Endothelial cell of umbilical vein (primary cell): ENCODE data around the gene ZBTB17. TPM values are rescaled to one million over a fixed set of nuclear protein-coding genes. Genes with fewer than 3 reads are reported as not detected.

ENCODE experiments used
- BruUV-seq: library from RNA; stranded (reverse); fragments of 400-500 nt; replicated peaks from 2 replicates; lab custom pipeline; 2021; lab: Mats Ljungman, UMichigan
- CTCF ChIA-PET: fragments of 300-600, 350-600 bp; sonication (Branson Sonifier 250); formaldehyde crosslinking; loops from one replicate; lab custom pipeline; 2021; ENCODE audit warnings: antibody characterized with exemption, inconsistent platforms; lab: Charles Lee
- POLR2A ChIA-PET: fragments of 300-600, 350-600 bp; sonication (Branson Sonifier 250); formaldehyde crosslinking; loops from one replicate; lab custom pipeline; 2021; ENCODE audit warnings: antibody characterized with exemption, inconsistent platforms; lab: Charles Lee
- DNase-seq: peaks from one replicate; pipeline ENCODE4 v3.0.0-alpha.2; 2011; ENCODE audit warnings: low read depth, low spot score
- FAIRE-seq: peaks from 2 replicates; lab custom pipeline; 2011; peaks lifted over from hg19 to GRCh38; lab: Jason Lieb, UNC
- H2AFZ ChIP-seq: 2 replicates; pipeline ENCODE4 v1.6.0; 2012; ENCODE audit warnings: low read depth, low read length, control low read depth, inconsistent platforms
- H3K27ac ChIP-seq: 2 replicates; pipeline ENCODE4 v1.5.1; 2011; ENCODE audit warnings: low read depth, mild to moderate bottlenecking, control low read depth, low read length, moderate library complexity; ENCODE audit not compliant: insufficient read depth
- H3K27me3 ChIP-seq, 2 experiments: 2 replicates each; pipeline versions ENCODE4 v1.6.0 to v1.6.1; 2011; ENCODE audit warnings: low read length in 2 of 2, mixed read lengths in 1 of 2; ENCODE audit not compliant: control insufficient read depth in 2 of 2, insufficient read depth in 2 of 2
- H3K36me3 ChIP-seq, 2 experiments: 2 replicates in 1 of 2; 3 replicates in 1 of 2; pipeline ENCODE4 v1.5.1; 2011; ENCODE audit warnings: low read length in 2 of 2, mild to moderate bottlenecking in 1 of 2, moderate library complexity in 1 of 2; ENCODE audit not compliant: control insufficient read depth in 2 of 2, insufficient read depth in 2 of 2; ENCODE audit errors: extremely low read depth in 1 of 2
- H3K4me1 ChIP-seq: 3 replicates; pipeline ENCODE4 v1.5.1; 2011; ENCODE audit warnings: mild to moderate bottlenecking, low read length; ENCODE audit not compliant: control insufficient read depth, insufficient read depth; ENCODE audit errors: extremely low read depth
- H3K4me2 ChIP-seq: 2 replicates; pipeline ENCODE4 v1.6.1; 2011; ENCODE audit warnings: low read length, control low read depth, mixed read lengths; ENCODE audit not compliant: insufficient read depth
- H3K4me3 ChIP-seq, 3 experiments: fragments of 200-600 bp in 1 of 3; sonication (generic), shearing (Covaris generic) in 1 of 3; replicated peaks in 1 of 3; 2 replicates each; pipeline ENCODE4 v1.5.1; 2011 to 2016; ENCODE audit warnings: control low read depth in 3 of 3, low read length in 3 of 3, mild to moderate bottlenecking in 2 of 3, inconsistent platforms in 1 of 3, low read depth in 1 of 3, moderate library complexity in 1 of 3; ENCODE audit not compliant: insufficient read depth in 1 of 3
- H3K79me2 ChIP-seq: 2 replicates; pipeline ENCODE4 v1.6.0; 2012; ENCODE audit warnings: low read length, inconsistent platforms; ENCODE audit not compliant: control insufficient read depth, insufficient read depth
- H3K9ac ChIP-seq: replicated peaks from 2 replicates; pipeline ENCODE3; 2011; ENCODE audit warnings: low read length, control low read depth; ENCODE audit not compliant: insufficient read depth; ENCODE audit errors: extremely low read depth
- H3K9me1 ChIP-seq: replicated peaks from 3 replicates; pipeline ENCODE4 v1.6.0; 2011; ENCODE audit warnings: mild to moderate bottlenecking, low read length; ENCODE audit not compliant: control insufficient read depth, insufficient read depth; ENCODE audit errors: extremely low read depth
- H3K9me3 ChIP-seq: replicated peaks from 2 replicates; pipeline ENCODE4 v1.5.1; 2012; ENCODE audit warnings: low read length, inconsistent platforms; ENCODE audit not compliant: control insufficient read depth, insufficient read depth
- H4K20me1 ChIP-seq: replicated peaks from 2 replicates; pipeline ENCODE3; 2011; ENCODE audit warnings: mild to moderate bottlenecking, low read length; ENCODE audit not compliant: control insufficient read depth, insufficient read depth; ENCODE audit errors: extremely low read depth
- EZH2 ChIP-seq: IDR thresholded peaks from 2 replicates; pipeline ENCODE4 v1.6.1; 2012; ENCODE audit warnings: borderline replicate concordance, low read depth, mild to moderate bottlenecking, moderate library complexity, low read length, inconsistent platforms; ENCODE audit not compliant: severe bottlenecking
- FOS ChIP-seq: IDR thresholded peaks from 2 replicates; pipeline ENCODE4 v1.6.1; 2011; ENCODE audit warnings: mild to moderate bottlenecking, low read length, moderate library complexity, borderline replicate concordance; ENCODE audit not compliant: insufficient read depth
- GATA2 ChIP-seq: IDR thresholded peaks from 2 replicates; pipeline ENCODE4 v1.7.0; 2011; ENCODE audit warnings: low read depth, mild to moderate bottlenecking, moderate library complexity, mixed read lengths, low read length; ENCODE audit not compliant: insufficient read length, insufficient read depth
- JUN ChIP-seq: IDR thresholded peaks from 2 replicates; pipeline ENCODE4 v1.6.1; 2011; ENCODE audit warnings: borderline replicate concordance, low read depth; ENCODE audit not compliant: insufficient read length, insufficient read depth
- MAX ChIP-seq: IDR thresholded peaks from 2 replicates; pipeline ENCODE4 v1.6.1; 2011; ENCODE audit not compliant: insufficient read depth, insufficient read length
- MYC ChIP-seq: IDR thresholded peaks from one replicate; pipeline ENCODE4 v1.6.1; 2011; ENCODE audit warnings: mild to moderate bottlenecking, low read depth, low read length
- POLR2A ChIP-seq: IDR thresholded peaks from 2 replicates; pipeline ENCODE4 v1.6.1; 2012; ENCODE audit warnings: low read depth, mild to moderate bottlenecking, control low read depth, low read length
- POLR2AphosphoS5 ChIP-seq: IDR thresholded peaks from 2 replicates; pipeline ENCODE4 v1.6.1; 2012; ENCODE audit warnings: low read depth, mild to moderate bottlenecking, control low read depth, low read length, moderate library complexity; ENCODE audit not compliant: insufficient read depth
- dilution Hi-C: fragments of 300-500 bp; cut with MboI; formaldehyde crosslinking; loops from one replicate; pipeline ENCODE4 v1.15.0; 2019; ENCODE audit warnings: low sequenced_read_pairs; ENCODE audit not compliant: extremely low pct_ligation_motif_present
- intact Hi-C: fragments of 100-400 bp; cut with micrococcal nuclease; formaldehyde crosslinking; loops from one replicate; pipeline ENCODE4 v1.10.0; 2022
- polyA plus RNA-seq, 4 experiments: library from polyadenylated mRNA; depleted of rRNA in 3 of 4; stranded (reverse) in 3 of 4; unstranded in 1 of 4; fragments of >200 nt; gene quantifications; 2 replicates each; pipeline versions ENCODE4 v1.2.1 to v1.2.3, GENCODE V29; 2011 to 2012; ENCODE audit warnings: missing spikeins in 1 of 4
- total RNA-seq: library from RNA; stranded (reverse); gene quantifications from 2 replicates; pipeline ENCODE4 v1.2.3, GENCODE V29; 2021
- TF ChIP-seq, protein P1 (sequence below), 2 donors: IDR thresholded peaks; 1 replicate in 1 of 2; 2 replicates in 1 of 2; pipeline ENCODE4 v1.5.1; 2011; ENCODE audit warnings: low read length in 2 of 2, mild to moderate bottlenecking in 2 of 2, moderate library complexity in 2 of 2, control low read depth in 1 of 2, inconsistent platforms in 1 of 2, low read depth in 1 of 2; ENCODE audit not compliant: insufficient read depth in 1 of 2; ENCODE audit errors: extremely low read depth in 1 of 2

The ZBTB17 gene
- total and polyA plus RNA-seq, 2 donors (not counting 3 experiments of a cell fraction or from before 2014, with no cell fraction given): 43.9 to 72.7 TPM

DNA sequence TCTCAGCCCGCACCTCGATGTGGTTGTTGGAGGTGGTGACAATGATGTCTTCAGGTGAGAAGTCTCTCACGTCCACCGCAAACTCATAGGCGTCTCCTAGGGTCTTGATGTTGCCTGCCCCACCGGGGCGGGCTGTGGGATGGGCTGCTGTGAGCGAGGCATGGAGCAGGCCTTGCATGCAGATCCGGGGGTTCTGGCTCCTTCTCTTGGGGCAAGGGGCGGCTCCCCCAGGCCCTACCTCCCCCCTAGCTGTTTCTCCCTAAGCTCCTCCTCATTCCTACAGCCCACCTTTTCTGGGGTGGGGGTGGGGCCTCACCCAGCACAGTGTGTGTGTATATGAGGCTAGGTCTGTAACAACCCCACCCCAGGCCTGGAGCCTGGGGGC is 41.2 kb upstream of the ZBTB17 start:
- Histone ChIP-seq H3K4me3 (no peak overlapping the region), H3K36me3 (no peaks in the 10 kb centered on the region), H3K9me3 (no peaks in the 10 kb centered on the region), H3K4me2 (no peak overlapping the region), H2AFZ (no peak overlapping the region), H3K79me2 (no peaks in the 10 kb centered on the region), H3K27me3 (no peaks in the 10 kb centered on the region), H3K27ac (no peak overlapping the region), H3K4me1 (peaks cover 4% of the 10 kb centered on the region), H3K9ac (no peak overlapping the region), H4K20me1 (no peaks in the 10 kb centered on the region), H3K9me1 (no peaks in the 10 kb centered on the region)
- TF ChIP-seq MYC (no peak), POLR2A (no peak), GATA2 (no peak), POLR2AphosphoS5 (no peak), JUN (no peak), MAX (no peak), EZH2 (no peak), FOS (no peak)
- TF ChIP-seq, protein P1, sequence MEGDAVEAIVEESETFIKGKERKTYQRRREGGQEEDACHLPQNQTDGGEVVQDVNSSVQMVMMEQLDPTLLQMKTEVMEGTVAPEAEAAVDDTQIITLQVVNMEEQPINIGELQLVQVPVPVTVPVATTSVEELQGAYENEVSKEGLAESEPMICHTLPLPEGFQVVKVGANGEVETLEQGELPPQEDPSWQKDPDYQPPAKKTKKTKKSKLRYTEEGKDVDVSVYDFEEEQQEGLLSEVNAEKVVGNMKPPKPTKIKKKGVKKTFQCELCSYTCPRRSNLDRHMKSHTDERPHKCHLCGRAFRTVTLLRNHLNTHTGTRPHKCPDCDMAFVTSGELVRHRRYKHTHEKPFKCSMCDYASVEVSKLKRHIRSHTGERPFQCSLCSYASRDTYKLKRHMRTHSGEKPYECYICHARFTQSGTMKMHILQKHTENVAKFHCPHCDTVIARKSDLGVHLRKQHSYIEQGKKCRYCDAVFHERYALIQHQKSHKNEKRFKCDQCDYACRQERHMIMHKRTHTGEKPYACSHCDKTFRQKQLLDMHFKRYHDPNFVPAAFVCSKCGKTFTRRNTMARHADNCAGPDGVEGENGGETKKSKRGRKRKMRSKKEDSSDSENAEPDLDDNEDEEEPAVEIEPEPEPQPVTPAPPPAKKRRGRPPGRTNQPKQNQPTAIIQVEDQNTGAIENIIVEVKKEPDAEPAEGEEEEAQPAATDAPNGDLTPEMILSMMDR (IDR thresholded peaks at IDR 0.05; ENCODE audit: extremely low read depth in 1 of 2, insufficient read depth in 1 of 2, low read depth in 1 of 2, low read length in 2 of 2): no peak
- DNase-seq (no peak), FAIRE-seq (no peak)
- POLR2A ChIA-PET: no interaction called here
- intact Hi-C loops: no loop called here
- CTCF ChIA-PET: no interaction called here
- dilution Hi-C loops: no loop called here
- BruUV-seq: no TSS peak
